Activated CD4-positive, alpha-beta T cell treated with anti-CD3 and anti-CD28 coated beads, Interleukin-2, Interleukin-4, amounts not matched to agents 100 ng/mL and 50 ng/mL, durations not matched to agents 16 hours and 8 hours (primary cell): ENCODE data around the gene ESRRA.

ENCODE experiments used
- DNase-seq: peaks from one replicate; pipeline ENCODE4 v3.0.0-alpha.2; 2020; ENCODE audit warnings: low spot score

The ESRRA gene

DNA sequence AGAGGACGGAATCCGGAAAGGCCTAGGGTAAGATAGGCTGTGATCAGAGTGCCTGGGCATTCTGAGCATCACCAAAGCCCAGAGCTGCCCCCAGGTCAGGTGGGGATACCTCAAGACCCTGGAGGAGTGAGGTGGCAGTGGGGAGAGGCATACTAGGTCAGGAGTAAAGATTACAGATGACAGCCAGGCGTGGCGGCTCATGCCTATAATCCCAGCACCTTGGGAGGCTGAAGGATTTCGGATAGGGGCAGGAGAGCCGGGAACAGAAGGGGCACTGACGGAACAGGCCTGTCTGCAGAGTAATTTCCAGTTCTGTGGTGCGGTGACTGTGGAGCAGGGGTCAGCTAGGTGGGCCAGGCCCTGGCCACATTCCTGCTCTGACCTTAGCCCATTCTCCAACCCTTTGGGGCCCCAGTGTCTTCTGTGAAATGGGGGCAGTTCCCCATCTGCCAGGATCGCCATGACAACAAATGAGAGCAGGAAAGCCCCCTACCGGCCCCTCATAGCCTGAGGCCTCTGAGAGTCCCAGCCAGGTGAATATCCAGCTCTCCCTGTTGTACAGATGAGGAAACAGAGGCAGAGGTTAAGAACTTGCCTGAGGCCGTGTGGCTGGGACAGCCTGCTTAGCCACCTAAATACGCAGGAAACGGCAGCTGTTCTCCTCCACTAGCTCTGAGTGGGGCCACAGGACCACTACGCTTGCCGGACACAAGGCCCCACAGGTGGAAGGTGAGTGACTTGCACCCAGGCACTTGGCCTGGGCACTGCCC lies 30.1 kb upstream of the ESRRA start:
- no peak for DNase-seq

DNA sequence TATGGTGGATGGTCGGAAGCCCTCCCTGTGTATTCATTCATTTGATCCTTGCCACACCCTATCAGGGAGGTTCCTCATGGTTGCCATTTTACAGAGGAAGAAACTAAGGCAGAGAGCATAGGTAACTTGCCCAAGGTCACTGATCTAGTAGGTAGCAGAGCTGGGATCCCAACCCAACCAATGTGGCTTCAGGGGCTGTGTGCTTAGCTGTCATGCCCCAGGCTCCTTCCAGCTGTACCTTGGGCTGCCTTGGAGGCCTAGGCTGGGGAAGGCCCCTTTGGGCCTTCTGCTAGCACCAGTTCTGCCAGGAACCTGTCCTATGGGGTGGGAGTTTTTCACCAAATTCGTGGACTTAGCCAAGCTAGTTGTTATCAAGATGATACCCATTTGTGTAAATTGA lies 29.5 kb upstream of the ESRRA start:
- DNase-seq, result no peak

DNA sequence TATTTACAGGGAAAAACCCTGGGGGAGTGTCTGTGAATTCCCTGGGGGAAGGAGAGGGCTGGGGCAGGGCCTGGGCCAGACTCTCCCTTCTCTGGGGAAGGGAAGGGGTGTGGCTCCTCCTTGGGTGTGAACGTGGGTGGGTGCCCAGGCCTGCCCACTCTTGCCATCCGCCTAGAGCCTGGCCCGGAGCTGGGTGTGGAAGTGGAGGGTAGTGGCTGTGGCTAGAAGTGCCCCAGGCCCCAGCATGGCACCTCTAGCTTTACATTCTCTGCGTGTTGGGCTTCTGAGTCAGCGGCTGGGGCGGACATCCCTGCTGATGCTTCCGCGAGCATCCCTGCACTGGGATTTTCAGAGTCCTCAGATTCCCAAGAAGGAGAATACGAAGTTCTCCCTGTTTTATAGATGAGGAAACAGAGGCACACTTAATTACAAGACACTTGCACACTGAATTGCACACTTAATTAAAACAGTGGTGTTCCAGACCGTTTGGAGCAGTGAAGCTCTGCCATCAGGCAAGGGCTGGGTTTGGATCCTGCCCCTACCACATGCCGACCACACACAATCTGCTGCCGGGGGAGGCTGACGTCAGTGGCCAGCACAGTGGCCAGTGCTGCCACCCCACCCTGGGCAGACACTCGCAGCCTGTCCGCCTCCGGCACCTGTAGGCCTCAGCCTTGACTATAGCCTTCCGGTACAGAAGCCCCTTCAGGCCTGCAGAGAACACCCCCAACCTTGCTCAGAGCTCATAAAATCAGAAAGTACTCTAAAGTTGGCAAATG lies 28.5 kb upstream of the ESRRA start:
- no peak for DNase-seq

DNA sequence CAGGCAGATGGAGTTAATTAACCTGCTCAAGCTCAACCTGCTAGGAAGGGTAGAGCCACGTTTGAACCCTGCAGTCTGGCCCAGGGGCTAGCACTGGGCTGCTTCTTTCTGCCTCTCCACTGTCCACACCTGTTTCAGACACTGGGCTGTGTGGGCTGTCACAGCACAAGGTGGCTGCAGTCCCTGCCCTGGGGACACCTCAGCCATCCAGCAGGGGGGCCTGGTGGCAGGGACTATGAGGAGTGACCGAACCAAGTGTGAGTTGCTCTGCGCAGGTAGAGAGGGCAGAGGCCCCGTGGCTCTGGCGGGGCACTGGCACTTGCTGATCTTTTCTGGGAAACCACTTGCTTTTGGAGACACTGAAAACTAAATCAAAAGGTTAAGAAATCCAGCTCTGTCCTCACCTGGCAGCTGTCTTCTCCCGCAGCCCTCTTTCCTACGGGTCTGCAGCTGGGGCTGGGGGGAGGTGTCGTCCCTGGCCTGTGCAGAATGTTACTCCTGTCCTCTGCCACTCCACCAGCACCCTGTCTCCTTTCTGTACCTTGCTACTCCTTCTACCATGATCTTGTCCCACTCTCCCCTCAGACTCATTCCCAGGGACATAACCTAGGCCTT lies 26.6 kb upstream of the ESRRA start:
- DNase-seq, result no peak

DNA sequence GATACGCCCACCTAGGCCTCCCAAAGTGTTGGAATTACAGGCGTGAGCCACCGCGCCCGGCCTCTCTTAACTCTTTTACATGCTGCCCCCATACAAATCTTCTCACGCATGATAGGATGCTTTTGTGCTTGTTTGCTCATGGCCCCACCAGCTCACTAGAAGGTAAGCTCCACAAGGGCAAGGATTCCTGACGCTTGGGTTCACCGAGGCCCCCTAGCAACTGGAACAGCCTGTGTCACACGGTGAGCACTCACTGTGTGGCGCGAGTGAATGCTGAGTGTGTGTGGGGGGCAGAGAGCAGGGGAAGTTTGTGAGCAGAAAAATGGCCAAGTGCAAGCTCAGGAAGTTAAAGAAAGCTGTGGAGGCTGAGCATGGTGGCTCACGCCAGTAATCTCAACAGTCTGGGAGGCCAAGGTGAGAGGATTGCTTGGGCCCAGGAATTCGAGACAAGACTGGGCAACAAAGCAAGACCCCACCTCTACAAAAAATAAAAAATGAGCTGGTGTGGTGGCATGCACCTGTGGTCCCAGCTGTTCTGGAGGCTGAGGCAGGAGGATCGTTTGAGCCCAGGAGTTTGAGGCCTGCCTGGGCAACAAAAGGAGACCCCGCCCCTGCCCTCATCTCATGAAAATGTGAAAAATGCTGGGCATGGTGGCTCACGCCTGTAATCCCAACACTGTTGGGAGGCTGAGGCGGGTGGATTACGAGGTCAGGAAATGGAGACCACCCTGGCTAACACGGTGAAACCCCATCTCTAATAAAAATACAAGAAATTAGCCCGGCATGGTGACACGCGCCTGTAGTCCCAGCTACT lies 23.2 kb upstream of the ESRRA start:
- DNase-seq, result no peak

DNA sequence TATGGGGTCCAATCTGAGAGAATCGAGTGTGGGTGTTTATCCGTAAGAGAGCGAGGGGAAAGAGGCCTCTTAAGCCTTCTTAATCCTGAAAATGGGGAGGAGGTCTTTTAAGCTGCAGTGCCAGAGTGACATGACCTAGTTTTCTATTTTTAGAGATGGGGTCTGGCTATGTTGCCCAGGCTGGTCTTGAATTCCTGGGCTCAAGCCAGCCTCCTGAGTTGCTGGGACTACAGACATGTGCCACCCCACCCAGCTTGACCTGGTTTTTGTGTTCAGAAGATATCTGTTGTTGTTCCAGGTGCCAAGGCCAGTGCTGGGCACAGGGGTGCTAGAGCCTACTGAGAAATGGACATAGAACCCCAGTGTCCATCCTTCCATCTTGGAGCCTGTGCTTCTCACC lies 22.2 kb upstream of the ESRRA start:
- no peak for DNase-seq

- DNase-seq, result peak; percentile 97
Measured at GRCh38 chr11:64284048-64284961, 21.0 kb upstream of the ESRRA start, which contains the start of gene BAD. Gene BAD, minus strand, starts transcription at chr11:64284665. Its CDS starts 297 bp downstream, at chr11:64284368.

DNA sequence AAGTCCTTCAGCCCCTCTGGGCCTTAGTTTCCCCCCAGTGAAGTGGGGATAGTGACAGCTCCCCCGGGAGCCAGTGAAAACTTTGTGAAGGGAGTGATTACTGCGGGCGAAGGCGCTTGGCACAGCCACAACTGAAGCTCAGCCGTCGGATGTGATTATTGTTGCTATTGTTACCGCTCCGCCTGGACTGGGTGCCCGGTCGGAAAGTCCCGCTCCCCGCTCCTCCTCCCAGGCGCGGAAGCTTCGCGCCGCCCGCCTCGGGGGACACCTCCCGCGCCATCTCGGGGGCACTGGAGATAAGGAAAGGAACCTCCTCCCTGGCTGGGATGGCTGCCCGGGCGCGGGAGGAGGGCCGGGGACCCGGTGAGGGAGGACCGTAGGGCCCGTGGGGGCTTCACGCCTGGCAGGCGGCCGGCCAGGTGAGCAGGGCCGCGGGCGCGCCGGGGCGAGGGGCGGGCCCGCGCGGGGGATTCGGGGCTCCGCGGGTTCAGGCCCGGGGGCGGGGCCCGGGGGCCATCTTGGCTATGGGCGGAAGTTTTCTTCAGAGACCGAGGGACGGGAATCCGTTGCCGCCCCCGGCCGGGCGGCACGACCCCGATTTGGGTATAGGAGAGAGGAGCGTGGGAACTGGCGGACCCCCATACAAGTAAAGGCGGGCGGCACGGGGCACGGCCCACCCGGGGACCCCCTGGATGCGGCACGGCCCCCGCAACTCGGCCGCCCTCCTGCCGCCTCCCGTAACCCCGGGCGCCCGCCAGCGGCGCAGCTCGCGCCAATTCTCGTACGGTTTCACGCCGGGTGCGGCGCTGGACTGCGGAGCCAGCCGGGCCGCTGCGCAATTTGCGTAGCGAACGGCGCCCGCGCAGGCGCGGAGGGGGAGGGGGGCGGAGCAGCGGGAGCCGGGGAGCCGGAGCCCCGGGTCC lies 20.1 kb upstream of the ESRRA start, which contains the start of gene GPR137:
Gene GPR137, plus strand, starts transcription at position 887 of the 923 bp plus-strand sequence. CDS start 677 bp downstream, outside the sequence.
- peak; percentile 86 for DNase-seq

DNA sequence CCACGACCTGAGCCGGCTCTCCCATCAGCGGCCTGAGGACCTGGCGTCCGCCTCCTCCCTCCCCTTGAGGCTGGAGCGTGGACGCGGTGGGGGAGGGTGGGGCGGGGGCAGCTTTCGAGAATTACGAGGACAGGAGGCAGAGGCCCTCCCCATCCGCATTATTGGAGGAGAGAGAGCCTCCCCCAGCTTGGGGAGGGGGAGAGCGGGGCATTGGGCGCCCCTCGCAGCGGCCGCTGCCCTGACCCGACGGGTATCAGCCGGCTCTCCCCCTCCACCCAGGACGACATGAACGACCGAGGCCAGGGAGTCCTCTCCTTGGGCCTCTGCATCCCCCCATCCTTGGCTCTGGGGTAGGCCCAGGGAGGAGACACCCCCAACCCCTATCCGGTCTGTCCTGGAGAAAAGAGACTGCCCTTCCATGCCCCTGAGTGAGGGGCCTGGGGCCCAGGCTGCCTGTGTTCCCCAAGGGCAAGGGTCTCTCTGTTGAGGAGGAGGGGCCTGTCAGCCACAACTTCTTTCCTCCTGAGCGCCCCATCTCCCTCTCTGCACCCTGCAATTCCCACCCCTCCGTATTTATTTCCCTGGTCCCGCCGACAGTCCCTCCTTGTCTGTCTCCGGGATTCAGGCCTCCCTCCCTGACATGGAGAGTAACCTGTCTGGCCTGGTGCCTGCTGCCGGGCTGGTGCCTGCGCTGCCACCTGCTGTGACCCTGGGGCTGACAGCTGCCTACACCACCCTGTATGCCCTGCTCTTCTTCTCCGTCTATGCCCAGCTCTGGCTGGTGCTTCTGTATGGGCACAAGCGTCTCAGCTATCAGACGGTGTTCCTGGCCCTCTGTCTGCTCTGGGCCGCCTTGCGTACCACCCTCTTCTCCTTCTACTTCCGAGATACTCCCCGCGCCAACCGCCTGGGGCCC lies 19.2 kb upstream of the ESRRA start:
- peak; percentile 35 for DNase-seq

GRCh38 chr11:64286801-64287159 lies 18.5 kb upstream of the ESRRA start:
- no peak for DNase-seq

GRCh38 chr11:64287676-64288352 lies 17.5 kb upstream of the ESRRA start:
- DNase-seq, result no peak

DNA sequence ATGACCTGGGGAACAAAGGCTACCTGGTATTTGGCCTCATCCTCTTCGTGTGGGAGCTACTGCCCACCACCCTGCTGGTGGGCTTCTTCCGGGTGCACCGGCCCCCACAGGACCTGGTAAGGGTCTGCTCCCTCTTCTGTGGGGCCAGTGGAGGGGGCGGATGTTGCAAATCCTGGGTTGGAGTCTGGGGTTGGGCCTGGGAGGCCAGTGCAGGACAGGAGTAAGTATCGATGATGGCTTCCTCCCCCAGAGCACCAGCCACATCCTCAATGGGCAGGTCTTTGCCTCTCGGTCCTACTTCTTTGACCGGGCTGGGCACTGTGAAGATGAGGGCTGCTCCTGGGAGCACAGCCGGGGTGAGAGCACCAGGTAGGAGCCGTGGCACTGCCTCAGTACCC lies 17.0 kb upstream of the ESRRA start:
- DNase-seq, result no peak

DNA sequence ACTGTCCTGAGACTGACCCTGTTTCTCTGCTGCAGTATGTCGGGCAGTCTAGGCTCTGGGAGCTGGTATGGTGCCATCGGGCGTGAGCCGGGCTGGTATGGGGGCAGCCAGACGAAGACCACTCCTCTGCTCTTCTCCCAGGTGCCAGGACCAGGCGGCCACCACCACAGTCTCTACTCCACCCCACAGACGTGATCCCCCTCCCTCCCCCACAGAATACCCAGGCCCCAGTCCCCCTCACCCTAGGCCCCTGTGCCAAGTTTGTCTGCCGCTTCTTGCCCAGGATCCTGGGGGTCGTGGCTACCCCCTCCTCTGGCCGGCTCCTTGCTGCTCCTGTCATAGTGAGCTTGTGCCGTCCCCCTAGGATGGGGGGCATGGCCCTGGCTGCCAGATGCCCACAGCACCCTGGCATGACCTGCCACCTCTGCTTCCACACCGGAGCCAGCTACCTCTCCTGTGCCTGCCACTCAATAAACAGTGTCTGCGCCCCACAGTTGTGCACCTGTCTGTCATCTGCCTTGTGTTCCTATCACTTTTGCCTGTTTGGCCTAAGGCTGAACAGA lies 16.2 kb upstream of the ESRRA start:
- DNase-seq, result no peak

GRCh38 chr11:64290352-64291261 lies 14.7 kb upstream of the ESRRA start:
- DNase-seq, result no peak

- no peak for DNase-seq
Measured at GRCh38 chr11:64291262-64291751, 14.0 kb upstream of the ESRRA start, which contains the start of gene KCNK4. Gene KCNK4, plus strand, starts transcription at chr11:64291302. Its CDS starts 1,717 bp downstream, at chr11:64293019.

DNA sequence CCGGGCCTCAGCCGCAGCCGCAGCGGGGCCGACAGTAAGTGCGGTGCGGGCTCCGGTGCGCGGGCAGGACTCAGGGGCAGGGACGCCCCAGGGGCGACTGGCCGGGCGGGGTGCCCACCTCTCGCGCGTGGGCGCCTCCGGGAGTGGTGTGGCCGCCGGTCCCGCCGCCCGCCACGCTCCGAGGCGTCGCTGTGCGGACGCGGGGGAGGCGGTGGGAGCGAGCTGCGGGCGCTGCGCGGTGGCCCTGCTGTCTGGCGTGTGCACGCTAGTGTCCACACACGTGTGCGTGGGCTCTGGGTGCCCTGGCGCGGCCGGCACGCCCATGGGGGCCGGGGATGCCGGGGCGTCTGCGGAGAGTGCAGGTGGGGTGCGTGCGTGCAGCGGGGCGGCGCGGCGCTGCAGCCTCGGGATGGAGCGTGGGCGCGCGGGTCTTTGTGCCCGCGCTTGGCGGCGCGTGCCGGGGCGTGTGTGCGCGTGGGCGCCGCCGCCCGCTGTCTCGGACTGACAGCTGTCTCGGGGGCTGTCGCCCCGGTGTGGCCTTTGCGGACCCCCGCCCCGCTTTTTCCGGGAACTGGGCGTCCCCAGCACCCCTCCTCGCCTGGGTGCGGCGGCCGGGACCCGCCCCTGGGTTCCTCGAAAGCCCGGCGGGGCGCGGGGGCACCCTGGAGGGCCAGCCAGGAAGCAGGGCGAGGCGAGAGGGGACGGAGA lies 13.4 kb upstream of the ESRRA start:
- DNase-seq, result no peak
